Neural progenitor cell (in vitro differentiated cells): ENCODE data around the gene BMF.

ENCODE experiments used
- CTCF ChIP-seq: fragments of 200-600 bp; sonication (generic); IDR thresholded peaks from 2 replicates; pipeline ENCODE4 v1.5.1; 2017; ENCODE audit warnings: antibody characterized with exemption, mild to moderate bottlenecking
- EZH2 ChIP-seq: fragments of 200-600 bp; sonication (generic); IDR thresholded peaks from 2 replicates; pipeline ENCODE4 v1.6.1; 2017; ENCODE audit warnings: antibody characterized with exemption, mild to moderate bottlenecking, moderate library complexity
- EZH2phosphoT487 ChIP-seq: fragments of 200-600 bp; sonication (generic); IDR thresholded peaks from 2 replicates; pipeline ENCODE4 v1.6.1; 2017; ENCODE audit warnings: antibody characterized with exemption

- TF ChIP-seq CTCF: no peak
- no peak for TF ChIP-seq EZH2
- no peak for TF ChIP-seq EZH2phosphoT487
Observed at GRCh38 chr15:40048926-40049475, 59.7 kb downstream of the BMF start.
